Keratinocyte (primary cell): ENCODE data around the gene CISH.

ENCODE experiments used
- EZH2 ChIP-seq: IDR thresholded peaks from one replicate; pipeline ENCODE4 v1.6.1; 2012; ENCODE audit warnings: inconsistent platforms, mild to moderate bottlenecking, low read length, moderate library complexity
- TF ChIP-seq, protein P1 (sequence below), 3 experiments: IDR thresholded peaks in 1 of 3; conservative IDR thresholded peaks in 1 of 3; optimal IDR thresholded peaks in 1 of 3; 2 replicates in 2 of 3; 3 replicates in 1 of 3; pipeline versions ENCODE3 to v1.5.1; 2011; ENCODE audit warnings: low read length in 3 of 3, mild to moderate bottlenecking in 3 of 3, moderate library complexity in 2 of 3, control low read depth in 1 of 3, inconsistent platforms in 1 of 3; ENCODE audit not compliant: insufficient read depth in 2 of 3; ENCODE audit errors: extremely low read depth in 1 of 3

DNA sequence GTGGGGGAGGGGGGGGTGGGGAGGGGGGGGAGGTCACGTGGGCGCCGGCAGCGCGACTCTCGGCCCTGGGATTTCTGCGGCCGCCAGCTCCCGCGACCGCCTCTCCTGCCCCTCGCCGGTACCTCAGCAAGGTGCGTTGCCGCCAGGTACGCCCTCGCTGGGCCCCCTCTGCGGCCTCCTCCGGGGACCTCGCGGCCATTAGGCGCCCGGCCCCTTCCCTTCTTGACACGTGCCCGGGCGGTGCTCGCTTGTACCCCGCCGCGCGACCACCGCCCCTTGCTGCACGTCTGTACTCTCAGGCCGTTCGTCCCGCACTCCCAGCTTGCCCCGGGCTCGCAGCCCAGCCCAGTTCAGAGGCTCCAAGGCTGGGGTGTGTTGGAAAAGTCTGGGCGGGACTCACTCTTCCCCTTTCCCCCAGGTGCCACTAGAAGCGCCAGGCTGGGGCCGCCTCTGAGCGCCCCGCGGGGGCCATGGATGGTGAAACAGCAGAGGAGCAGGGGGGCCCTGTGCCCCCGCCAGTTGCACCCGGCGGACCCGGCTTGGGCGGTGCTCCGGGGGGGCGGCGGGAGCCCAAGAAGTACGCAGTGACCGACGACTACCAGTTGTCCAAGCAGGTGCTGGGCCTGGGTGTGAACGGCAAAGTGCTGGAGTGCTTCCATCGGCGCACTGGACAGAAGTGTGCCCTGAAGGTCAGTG is 5.7 kb upstream of the CISH start, which contains the start of gene MAPKAPK3:
- TF ChIP-seq, protein P1, sequence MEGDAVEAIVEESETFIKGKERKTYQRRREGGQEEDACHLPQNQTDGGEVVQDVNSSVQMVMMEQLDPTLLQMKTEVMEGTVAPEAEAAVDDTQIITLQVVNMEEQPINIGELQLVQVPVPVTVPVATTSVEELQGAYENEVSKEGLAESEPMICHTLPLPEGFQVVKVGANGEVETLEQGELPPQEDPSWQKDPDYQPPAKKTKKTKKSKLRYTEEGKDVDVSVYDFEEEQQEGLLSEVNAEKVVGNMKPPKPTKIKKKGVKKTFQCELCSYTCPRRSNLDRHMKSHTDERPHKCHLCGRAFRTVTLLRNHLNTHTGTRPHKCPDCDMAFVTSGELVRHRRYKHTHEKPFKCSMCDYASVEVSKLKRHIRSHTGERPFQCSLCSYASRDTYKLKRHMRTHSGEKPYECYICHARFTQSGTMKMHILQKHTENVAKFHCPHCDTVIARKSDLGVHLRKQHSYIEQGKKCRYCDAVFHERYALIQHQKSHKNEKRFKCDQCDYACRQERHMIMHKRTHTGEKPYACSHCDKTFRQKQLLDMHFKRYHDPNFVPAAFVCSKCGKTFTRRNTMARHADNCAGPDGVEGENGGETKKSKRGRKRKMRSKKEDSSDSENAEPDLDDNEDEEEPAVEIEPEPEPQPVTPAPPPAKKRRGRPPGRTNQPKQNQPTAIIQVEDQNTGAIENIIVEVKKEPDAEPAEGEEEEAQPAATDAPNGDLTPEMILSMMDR (optimal IDR thresholded peaks at IDR 0.05 in 1 of 3, IDR thresholded peaks at IDR 0.05 in 1 of 3, conservative IDR thresholded peaks at IDR 0.05 in 1 of 3; ENCODE audit: extremely low read depth in 1 of 3, insufficient read depth in 2 of 3, low read length in 3 of 3), result no peak
- TF ChIP-seq EZH2, result no peak
